ENCODE results near the gene PDE4B. TPM values are rescaled to one million over a fixed set of nuclear protein-coding genes. Genes with fewer than 3 reads are reported as not detected.
A peak's percentile ranks its signal among the peaks of the same experiment; 100 is the strongest.

PDE4B gene
- total and polyA plus RNA-seq, 11 donors = 1.4 to 71.9 (median 16.2) TPM

DNA sequence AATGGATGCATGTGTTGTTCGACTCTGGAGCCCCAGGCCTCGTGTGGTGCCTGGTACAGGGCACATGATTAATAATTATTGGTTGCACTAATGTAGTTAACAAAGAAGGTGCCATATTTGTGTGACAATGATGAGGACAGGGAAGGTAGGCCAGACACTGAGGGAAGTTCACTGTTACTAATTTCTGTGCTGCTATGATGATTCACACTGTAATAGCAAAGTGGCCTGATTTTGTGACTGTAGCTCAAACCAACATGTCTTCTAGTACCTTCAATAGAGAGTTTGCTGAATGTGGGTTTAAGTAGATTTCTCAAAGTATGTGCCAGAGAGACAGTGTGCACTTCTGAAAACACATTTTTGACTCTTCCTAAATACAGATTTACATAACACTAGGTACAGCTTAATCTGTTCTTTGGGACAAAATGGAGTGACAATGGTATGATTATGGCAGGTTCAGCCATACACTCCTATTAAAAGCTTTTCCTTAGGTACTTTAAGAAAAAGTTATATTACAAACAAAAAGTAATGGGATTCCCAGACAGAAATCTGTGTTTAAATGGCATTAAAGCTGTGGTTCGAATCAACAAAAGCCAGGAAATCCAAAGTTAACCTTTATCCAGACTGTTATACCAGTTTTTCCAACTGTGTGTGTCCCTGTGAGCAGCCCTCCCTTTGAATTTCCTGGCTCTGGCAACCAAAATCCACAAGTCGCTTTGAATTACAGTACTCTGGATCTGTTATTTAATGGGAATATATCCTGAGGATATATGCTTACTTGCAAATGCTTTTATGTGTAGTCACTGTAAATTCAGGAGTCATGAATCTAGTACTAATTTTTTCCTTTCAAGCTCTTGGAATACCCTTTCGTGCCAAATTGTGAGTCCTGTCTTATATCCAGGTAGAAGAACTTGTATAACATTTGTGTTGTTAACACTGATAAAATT, 464.2 kb downstream of the PDE4B start:
- no peak for TF ChIP-seq POLR2A (IDR thresholded peaks at IDR 0.05)
- 61 to 87% (median 76%) methylated on average over 5 of the region's 5 CpGs for WGBS, 4 donors
- H3K4me3 ChIP-seq = no peak overlapping the region
- peaks cover 0 to 32% (median 0%) of the 10 kb centered on the region in 12 donors for H3K4me1 ChIP-seq
- no peaks in the 10 kb centered on the region for H3K9me3 ChIP-seq
- ATAC-seq = no peak
- no peaks in the 10 kb centered on the region for H3K36me3 ChIP-seq
- H3K27ac ChIP-seq = peak overlapping the region in 1 of 12 donors; percentile 33
- no peaks in the 10 kb centered on the region for H3K27me3 ChIP-seq
- intact Hi-C loops (cut with DNase I) = loop anchor here in 2 of 10 donors (5.0 to 10.0 kb wide), 2 partner anchors 245 to 668 kb away; partner anchors contain the start of genes DNAI4 (in 1 of the 2) and MIER1 (in 1 of the 2)
- DNase-seq = no peak

DNA sequence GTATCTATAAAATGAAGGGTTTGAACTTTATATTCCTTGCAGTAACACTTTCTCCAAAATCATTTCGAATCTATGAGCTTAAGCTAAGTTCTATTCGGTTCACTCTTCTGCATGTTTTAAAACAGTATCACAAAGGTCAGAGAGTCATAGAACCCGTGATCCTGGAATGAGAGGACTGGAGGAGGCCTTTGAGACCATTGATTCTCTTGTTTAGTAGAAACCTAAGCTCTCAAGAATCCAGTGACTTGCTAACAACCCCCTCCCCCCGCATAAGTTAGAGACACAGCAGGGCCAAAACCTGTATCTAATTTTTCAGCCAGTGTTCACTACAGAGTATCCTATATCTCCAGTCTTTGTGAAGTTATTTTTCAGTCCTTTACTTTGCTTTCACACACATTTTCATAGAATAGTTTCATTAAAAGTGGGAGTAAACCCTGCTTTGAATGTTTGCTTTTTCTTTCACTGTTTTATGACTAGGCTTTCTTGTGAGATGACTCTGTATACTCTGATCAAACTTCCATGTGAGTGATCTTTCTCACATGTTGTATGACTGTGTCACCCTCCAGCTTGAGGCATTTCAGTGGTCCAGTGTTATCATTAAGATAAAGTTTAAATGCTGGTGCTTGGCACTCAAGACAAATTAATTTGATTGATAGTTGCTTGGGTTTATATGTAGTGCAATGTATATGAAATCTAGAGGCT, 465.9 kb downstream of the PDE4B start:
- ATAC-seq = no peak
- no peaks in the 10 kb centered on the region for H3K36me3 ChIP-seq
- no peak overlapping the region for H3K4me3 ChIP-seq
- no peaks in the 10 kb centered on the region for H3K9me3 ChIP-seq
- H3K4me1 ChIP-seq = peaks cover 0 to 23% (median 3%) of the 10 kb centered on the region in 12 donors
- no peak overlapping the region for H3K27ac ChIP-seq
- no peak for TF ChIP-seq POLR2A (IDR thresholded peaks at IDR 0.05)
- TF ChIP-seq CTCF (IDR thresholded peaks at IDR 0.05) = no peak
- no peaks in the 10 kb centered on the region for H3K27me3 ChIP-seq
- 73 to 81% (median 80%) methylated on average over 4 of the region's 4 CpGs for WGBS, 4 donors
- DNase-seq = no peak
- intact Hi-C loops (cut with DNase I) = loop anchor here in 2 of 10 donors (5.0 to 10.0 kb wide), 2 partner anchors 244 to 666 kb away; partner anchors contain the start of genes DNAI4 (in 1 of the 2) and MIER1 (in 1 of the 2)

DNA sequence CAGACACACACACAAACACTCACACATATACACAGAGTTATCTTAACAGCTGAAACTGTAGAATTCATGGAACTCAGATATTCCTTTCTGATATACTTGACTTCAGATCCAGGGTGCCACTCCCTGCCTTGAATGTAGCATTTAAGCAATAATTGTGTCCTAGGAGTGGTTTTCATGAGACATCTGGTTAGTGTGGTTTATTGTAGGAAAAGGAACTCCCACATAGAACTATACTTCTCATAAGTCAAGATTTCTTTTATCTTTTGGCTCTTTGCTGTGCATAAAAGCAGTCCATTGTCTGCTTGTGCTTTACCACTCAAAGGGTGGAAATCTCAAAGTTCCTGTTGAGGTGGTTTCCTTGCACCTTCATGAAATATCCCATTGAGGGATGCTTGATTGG, 468.7 kb downstream of the PDE4B start:
- no peak for DNase-seq
- no peak overlapping the region for H3K4me3 ChIP-seq
- no peaks in the 10 kb centered on the region for H3K9me3 ChIP-seq
- ATAC-seq = no peak
- H3K27ac ChIP-seq = no peak overlapping the region
- peaks cover 0 to 33% (median 6%) of the 10 kb centered on the region in 12 donors for H3K4me1 ChIP-seq
- H3K27me3 ChIP-seq = no peaks in the 10 kb centered on the region
- H3K36me3 ChIP-seq = no peaks in the 10 kb centered on the region
- intact Hi-C loops (cut with DNase I) = no loop called here
- TF ChIP-seq CTCF (IDR thresholded peaks at IDR 0.05) (no peak), POLR2A (IDR thresholded peaks at IDR 0.05) (no peak)

GRCh38 chr1:66262208-66262963, 469.7 kb downstream of the PDE4B start:
- peak; percentile 26 to 84 (median 67) for ATAC-seq
- Histone ChIP-seq H3K4me3 (no peak overlapping the region), H3K4me1 (peaks cover 3 to 43% (median 12%) of the 10 kb centered on the region in 12 donors), H3K27ac (peak overlapping the region in 3 of 12 donors; percentile 18 to 41 (median 25)), H3K27me3 (no peaks in the 10 kb centered on the region), H3K36me3 (no peaks in the 10 kb centered on the region), H3K9me3 (no peaks in the 10 kb centered on the region)
- intact Hi-C loops (cut with DNase I) = no loop called here
- WGBS, 4 donors = 67 to 73% (median 72%) methylated on average over 6 of the region's 6 CpGs
- TF ChIP-seq CTCF (IDR thresholded peaks at IDR 0.05) (no peak), POLR2A (IDR thresholded peaks at IDR 0.05) (no peak)
- DNase-seq = no peak

All from heart left ventricle (tissue), 16 donors.